Glutamatergic neuron (in vitro differentiated cells): ENCODE data around the gene ZNF644. TPM values are rescaled to one million over a fixed set of nuclear protein-coding genes. Genes with fewer than 3 reads are reported as not detected.
"Not testable (repeated sequence)": the region's sequence is repeated elsewhere in the genome, so short reads cannot be mapped to it uniquely, and the experiment has no call there.

ENCODE experiments used
- DNase-seq: peaks from one replicate; pipeline ENCODE4 v3.0.0; 2022
- H3K27ac Mint-ChIP-seq: one replicate; pipeline ENCODE4 v1.8.0; 2020; ENCODE audit warnings: mild to moderate bottlenecking, mixed read lengths, inconsistent platforms; ENCODE audit not compliant: unreplicated experiment
- H3K27me3 Mint-ChIP-seq: one replicate; pipeline ENCODE4 v1.8.0; 2020; ENCODE audit warnings: mild to moderate bottlenecking, moderate library complexity, mixed read lengths, inconsistent platforms; ENCODE audit not compliant: unreplicated experiment
- H3K36me3 Mint-ChIP-seq: one replicate; pipeline ENCODE4 v1.8.0; 2020; ENCODE audit warnings: mild to moderate bottlenecking, mixed read lengths, inconsistent platforms; ENCODE audit not compliant: unreplicated experiment
- H3K4me1 Mint-ChIP-seq: one replicate; pipeline ENCODE4 v1.8.0; 2020; ENCODE audit warnings: mild to moderate bottlenecking, low read depth, mixed read lengths, inconsistent platforms; ENCODE audit not compliant: unreplicated experiment
- H3K4me3 Mint-ChIP-seq: one replicate; pipeline ENCODE4 v1.8.0; 2020; ENCODE audit warnings: mild to moderate bottlenecking, mixed read lengths, inconsistent platforms; ENCODE audit not compliant: unreplicated experiment
- H3K9me3 Mint-ChIP-seq: one replicate; pipeline ENCODE4 v1.8.0; 2020; ENCODE audit warnings: mild to moderate bottlenecking, moderate library complexity, mixed read lengths, inconsistent platforms; ENCODE audit not compliant: unreplicated experiment
- CTCF ChIP-seq: fragments of 200-600 bp; sonication (generic); IDR thresholded peaks from one replicate; pipeline ENCODE4 v1.5.0; 2021; ENCODE audit not compliant: partially characterized antibody, unreplicated experiment
- total RNA-seq: library from RNA; stranded (reverse); fragmentation: NEBNext Ultra II Directional; extraction: Animal tissue kit (Norgen Biotek cat#: 25700); gene quantifications from one replicate; pipeline ENCODE4 v1.2.1, GENCODE V29; 2021; ENCODE audit not compliant: unreplicated experiment

ZNF644 gene
- total RNA-seq, 1 donor from 2014 or later, result 76.6 TPM

GRCh38 chr1:90891756-90892155 lies 130.1 kb downstream of the ZNF644 start:
- peaks cover 21% of the 10 kb centered on the region for H3K36me3 Mint-ChIP-seq
- H3K9me3 Mint-ChIP-seq, result peaks cover 10% of the 10 kb centered on the region
- not testable (repeated sequence) for H3K4me1 Mint-ChIP-seq, H3K27me3 Mint-ChIP-seq, H3K4me3 Mint-ChIP-seq, DNase-seq, H3K27ac Mint-ChIP-seq

GRCh38 chr1:90882221-90882620 lies 139.6 kb downstream of the ZNF644 start:
- Mint-ChIP-seq H3K4me3 (no peak overlapping the region), H3K9me3 (peaks cover 14% of the 10 kb centered on the region), H3K4me1 (no peaks in the 10 kb centered on the region), H3K27ac (no peak overlapping the region), H3K36me3 (peaks cover 20% of the 10 kb centered on the region), H3K27me3 (peaks cover 4% of the 10 kb centered on the region)
- DNase-seq, result no peak
- no peak for TF ChIP-seq CTCF

- DNase-seq, result no peak
Observed at GRCh38 chr1:90881034-90881433, 140.8 kb downstream of the ZNF644 start.

GRCh38 chr1:90879281-90879680 lies 142.6 kb downstream of the ZNF644 start:
- Mint-ChIP-seq H3K27ac (no peak overlapping the region), H3K27me3 (no peaks in the 10 kb centered on the region), H3K4me3 (no peak overlapping the region), H3K4me1 (no peaks in the 10 kb centered on the region), H3K9me3 (peaks cover 16% of the 10 kb centered on the region), H3K36me3 (peaks cover 20% of the 10 kb centered on the region)
- no peak for TF ChIP-seq CTCF
- no peak for DNase-seq

More at GRCh38 chr1:90881034-90881433, 140.8 kb downstream of the ZNF644 start:
- no peak overlapping the region for H3K27ac Mint-ChIP-seq
- no peaks in the 10 kb centered on the region for H3K4me1 Mint-ChIP-seq
- TF ChIP-seq CTCF, result no peak
- H3K4me3 Mint-ChIP-seq, result no peak overlapping the region
- H3K36me3 Mint-ChIP-seq, result peaks cover 20% of the 10 kb centered on the region
- peaks cover 3% of the 10 kb centered on the region for H3K27me3 Mint-ChIP-seq
- H3K9me3 Mint-ChIP-seq, result peaks cover 18% of the 10 kb centered on the region

- Mint-ChIP-seq H3K36me3 (peaks cover 20% of the 10 kb centered on the region), H3K27ac (no peak overlapping the region), H3K4me1 (no peaks in the 10 kb centered on the region), H3K4me3 (no peak overlapping the region), H3K27me3 (no peaks in the 10 kb centered on the region), H3K9me3 (peaks cover 16% of the 10 kb centered on the region)
- no peak for TF ChIP-seq CTCF
- DNase-seq, result no peak
Observed at GRCh38 chr1:90876101-90876500, 145.7 kb downstream of the ZNF644 start.
